ENCODE results near the gene NTM.

DNA sequence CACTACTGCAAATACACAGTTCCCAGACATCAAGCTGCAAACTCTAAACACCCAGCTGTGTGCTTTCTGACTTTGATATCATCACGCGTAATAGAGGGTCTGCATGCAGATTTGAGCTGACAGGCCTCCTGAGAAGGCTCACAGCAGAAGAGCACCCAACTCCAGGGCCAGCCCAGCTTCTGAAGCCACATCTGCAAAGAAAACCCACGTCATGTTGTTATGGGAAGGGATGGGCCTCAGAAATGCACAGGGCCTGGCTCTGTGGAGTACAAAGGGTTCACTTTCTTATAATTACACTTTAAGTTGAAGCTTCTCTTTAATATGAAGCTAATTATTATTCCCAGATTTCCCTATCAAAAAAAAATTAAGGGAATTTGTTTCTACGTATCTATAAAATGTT is 927.9 kb downstream of the NTM start:
- TF ChIP-seq POLR2A (IDR thresholded peaks at IDR 0.05): no peak
- TF ChIP-seq, protein P1, sequence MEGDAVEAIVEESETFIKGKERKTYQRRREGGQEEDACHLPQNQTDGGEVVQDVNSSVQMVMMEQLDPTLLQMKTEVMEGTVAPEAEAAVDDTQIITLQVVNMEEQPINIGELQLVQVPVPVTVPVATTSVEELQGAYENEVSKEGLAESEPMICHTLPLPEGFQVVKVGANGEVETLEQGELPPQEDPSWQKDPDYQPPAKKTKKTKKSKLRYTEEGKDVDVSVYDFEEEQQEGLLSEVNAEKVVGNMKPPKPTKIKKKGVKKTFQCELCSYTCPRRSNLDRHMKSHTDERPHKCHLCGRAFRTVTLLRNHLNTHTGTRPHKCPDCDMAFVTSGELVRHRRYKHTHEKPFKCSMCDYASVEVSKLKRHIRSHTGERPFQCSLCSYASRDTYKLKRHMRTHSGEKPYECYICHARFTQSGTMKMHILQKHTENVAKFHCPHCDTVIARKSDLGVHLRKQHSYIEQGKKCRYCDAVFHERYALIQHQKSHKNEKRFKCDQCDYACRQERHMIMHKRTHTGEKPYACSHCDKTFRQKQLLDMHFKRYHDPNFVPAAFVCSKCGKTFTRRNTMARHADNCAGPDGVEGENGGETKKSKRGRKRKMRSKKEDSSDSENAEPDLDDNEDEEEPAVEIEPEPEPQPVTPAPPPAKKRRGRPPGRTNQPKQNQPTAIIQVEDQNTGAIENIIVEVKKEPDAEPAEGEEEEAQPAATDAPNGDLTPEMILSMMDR (IDR thresholded peaks at IDR 0.05): no peak

Data from uterus (tissue), 2 donors.